Superior temporal gyrus (tissue), 1 donor: Measurements from ENCODE around the gene PPT1.
A peak's percentile ranks its signal among the peaks of the same experiment; 100 is the strongest.

ENCODE experiments used
- DNase-seq: peaks from one replicate; pipeline ENCODE4 v3.0.0-alpha.2; 2016; ENCODE audit errors: extremely low spot score

Gene PPT1

GRCh38 chr1:40096977-40097782, at the start of gene PPT1:
Gene PPT1, minus strand, starts transcription at chr1:40097252. Its CDS starts 14 bp downstream, at chr1:40097238.
- DNase-seq = peak; percentile 88

DNA sequence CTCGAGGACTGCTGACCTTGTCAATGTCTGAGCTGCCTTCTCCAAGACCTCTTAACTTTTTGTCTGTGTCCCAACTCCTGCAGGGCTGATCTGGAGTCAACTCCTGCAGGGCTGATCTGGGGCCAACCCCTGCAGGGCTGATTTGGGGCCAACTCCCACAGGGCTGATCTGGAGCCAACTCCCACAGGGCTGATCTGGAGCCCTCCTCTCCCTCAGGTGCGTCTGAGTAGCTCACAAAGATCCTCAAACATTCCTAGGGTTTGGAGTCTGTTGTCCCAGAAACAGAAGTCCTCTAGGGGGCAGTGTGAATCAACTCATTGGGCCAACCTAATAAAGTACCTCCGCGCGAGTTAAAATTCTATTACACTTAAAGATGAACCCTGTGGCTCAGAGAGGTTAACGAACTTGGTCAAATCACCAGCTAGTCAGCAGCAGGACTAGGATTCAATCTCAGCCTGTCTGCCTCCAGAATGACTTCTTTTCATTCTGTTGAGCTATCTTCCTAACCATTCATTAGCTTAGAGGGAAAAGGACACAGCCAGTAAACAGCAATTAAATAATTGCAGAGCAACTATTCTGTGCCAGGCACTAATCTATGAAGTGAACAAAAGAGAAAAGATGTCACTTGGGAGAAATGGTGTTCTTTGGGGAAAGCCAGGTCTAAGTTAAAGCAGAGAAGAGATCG, 47.0 kb upstream of the PPT1 start:
- DNase-seq = peak; percentile 87

GRCh38 chr1:40141878-40142535, 45.0 kb upstream of the PPT1 start:
- no peak for DNase-seq

GRCh38 chr1:40140211-40140973, 43.3 kb upstream of the PPT1 start:
- DNase-seq = no peak

DNA sequence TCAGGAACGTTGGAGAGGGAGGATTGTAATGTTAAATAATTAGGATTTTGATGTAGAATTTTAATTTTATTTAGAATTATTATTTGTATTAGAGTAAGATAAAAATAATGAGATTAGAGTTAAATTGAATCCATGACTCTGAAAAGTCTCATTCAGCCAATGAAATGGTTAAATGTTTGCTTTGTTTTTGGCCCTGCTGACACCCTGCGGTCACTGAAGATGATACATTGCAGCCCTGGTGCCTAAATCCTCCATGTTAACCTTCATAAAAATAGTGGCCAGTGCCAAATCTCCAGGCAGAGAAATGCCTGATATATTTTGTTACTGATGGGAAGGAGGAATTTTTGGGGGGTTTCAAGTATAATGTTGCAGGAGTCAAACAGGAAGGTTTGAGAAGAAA, 36.8 kb upstream of the PPT1 start:
- no peak for DNase-seq

GRCh38 chr1:40133312-40133665, 36.2 kb upstream of the PPT1 start:
- DNase-seq = no peak

DNA sequence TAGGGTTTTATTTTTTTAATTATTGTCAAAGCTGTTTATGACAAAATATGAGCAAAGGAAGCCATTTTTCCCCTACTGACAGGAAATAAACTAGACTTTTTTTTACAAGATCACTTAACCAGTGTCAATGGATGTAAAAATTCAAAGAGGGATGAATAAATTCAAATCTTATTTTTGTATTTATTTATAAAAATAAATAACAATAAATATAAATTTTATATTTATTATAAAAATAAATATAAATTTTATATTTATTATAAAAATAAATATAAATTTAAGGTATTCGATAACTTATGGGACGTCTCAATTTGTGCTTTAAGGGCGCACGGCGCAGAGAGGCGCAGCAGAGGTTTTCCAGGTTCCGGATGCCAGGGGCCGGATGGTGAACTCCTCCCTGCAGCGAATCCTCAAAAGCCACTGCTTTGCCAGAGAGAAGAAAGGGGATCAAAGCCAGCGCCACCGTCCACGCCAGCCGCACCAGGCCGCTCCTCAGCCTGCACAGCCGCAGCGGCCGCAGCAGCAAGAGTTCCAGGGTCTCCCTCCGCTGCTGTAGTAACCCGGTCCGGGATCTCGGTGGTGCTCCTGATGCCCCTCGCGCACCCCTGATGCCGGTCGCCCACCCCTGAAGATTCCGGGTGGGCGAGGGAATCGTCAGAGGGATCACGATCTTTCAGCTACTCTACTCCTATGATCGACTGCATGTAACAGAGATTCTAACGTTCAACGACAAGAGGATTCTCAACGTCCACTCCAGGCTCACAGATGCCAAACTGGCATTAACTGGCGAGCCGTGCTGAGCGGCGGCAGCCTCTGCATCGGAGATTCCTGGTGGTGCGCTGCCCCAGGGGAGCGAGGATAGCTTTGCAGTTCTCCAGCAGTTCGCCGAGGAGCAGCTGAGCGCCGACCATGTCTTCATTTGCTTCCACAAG, 35.6 kb upstream of the PPT1 start:
- DNase-seq = no peak

GRCh38 chr1:40130892-40131291, 33.8 kb upstream of the PPT1 start:
- DNase-seq = no peak

- no peak for DNase-seq
Observed at GRCh38 chr1:40122855-40123254, 25.8 kb upstream of the PPT1 start.

DNA sequence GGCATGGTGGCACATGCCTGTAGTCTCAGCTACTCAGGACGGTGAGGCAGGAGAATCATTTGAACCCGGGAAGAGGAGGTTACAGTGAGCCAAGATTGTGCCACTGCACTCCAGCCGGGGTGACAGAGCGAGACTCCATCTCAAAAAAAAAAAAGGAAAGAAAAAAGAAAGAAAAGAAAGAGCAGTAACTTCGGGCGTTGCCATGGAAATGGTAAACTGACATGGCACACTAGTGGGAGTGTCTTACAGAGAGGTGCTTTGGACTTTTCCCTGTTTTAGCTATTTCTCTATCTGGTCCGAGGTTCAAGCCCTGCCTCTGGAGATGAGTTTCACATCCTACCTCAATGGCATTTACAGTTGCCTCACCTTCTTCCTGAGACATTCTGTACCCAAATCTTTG, 23.1 kb upstream of the PPT1 start:
- DNase-seq = no peak

DNA sequence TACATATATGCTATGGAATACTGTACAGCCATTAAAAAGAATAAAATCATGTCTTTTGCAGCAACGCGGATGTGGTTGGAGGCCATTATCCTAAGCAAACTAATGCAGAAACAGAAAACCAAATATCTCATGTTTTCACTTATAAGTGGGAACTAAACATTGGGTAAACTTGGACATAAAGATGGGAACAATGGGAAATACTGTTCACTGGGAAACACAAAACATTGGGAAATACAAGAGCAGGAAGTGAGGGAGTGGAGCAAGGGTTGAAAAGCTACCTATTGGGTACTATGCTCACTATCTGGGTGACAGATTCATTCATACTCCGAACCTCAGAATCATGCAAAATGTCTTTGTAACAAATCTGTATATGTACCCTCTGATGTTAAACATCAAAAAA, 17.3 kb upstream of the PPT1 start:
- DNase-seq = no peak

DNA sequence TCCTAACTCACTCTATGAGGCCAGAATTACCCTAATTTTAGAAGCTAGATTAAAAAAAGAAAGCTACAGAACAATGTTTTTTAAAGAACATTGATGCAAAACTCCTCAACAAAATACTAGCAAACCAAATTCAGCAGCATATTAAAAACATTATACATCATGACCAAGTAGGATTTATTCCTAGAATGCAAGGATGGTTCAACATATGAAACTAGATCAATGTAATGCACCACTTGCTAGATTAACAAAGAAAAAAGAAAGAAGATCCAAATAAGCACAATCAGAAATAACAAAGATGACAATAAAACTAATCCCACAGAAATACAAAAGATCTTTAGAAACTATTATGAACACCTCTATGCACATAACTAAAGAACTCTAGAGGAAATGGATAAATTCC, 13.3 kb upstream of the PPT1 start:
- no peak for DNase-seq

DNA sequence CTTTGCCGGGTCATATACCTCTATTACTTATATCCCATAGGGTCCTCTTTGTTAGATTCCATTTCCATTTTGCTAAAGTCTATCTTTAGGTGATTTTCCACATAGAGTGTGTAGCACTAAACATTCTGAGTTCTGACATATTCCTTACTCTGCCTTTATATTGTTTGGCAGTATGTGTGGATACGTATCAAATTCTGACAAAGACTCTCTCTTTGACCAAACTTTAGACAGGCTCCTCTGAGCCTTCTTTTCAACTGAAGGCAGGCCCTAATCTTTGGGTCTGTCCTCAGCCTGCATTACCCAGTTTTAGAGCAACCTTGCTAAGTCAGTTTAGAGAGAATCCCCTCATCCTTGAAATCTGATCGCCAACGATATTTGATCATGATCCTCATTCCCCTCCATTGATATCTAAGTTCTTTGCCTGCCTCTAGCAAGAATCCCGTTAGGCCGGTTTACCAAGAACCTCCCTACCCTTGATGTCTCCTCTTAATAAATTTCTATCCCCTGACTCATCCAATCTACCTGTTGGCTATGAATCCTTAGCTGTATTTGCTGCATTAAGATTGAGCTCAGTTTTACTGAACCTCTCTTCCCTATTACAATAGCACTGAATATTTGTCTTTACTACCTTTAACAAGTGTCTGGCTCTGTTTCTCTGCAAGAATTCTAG, 10.4 kb upstream of the PPT1 start:
- no peak for DNase-seq

DNA sequence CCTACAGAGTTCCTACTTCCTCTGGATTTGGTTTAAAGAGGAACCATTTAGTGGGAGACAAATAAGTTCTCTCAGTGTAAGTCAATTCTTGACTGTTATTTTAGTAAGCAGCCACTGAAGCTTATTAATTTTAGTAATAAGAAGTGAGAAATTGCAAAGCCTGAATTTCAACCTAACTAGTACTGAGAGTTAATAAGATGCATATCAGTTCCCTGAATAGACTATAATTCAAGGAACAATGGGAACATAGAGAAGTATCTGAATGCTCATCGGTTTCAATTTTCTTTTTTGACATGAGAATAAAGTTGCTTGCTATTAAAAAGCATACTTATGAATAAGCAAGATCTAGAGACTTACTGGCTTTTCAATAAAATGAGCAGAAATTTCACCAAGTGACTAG, 8.0 kb upstream of the PPT1 start:
- no peak for DNase-seq

GRCh38 chr1:40102896-40103295, 5.8 kb upstream of the PPT1 start:
- no peak for DNase-seq

DNA sequence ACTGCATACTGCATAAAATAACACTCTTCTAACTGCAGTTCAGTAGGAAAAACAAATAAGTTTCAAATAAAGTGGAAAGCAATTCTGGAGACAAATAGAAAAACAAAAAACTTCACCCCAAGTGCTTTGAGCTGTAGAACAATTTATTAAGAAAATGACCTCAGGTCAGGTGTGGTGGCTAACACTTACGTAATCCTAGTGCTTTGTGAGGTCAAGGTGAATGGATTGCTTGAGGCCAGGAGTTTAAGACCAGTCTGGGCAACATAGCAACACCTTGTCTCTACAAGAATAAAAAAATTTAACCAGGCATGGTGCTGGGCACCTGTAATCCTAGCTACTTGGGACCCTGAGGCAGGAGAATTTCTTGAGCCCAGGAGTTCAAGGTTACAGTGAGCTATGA, 5.0 kb upstream of the PPT1 start:
- DNase-seq = no peak

- DNase-seq = no peak
Observed at GRCh38 chr1:40096646-40096976, 441 bp downstream of the PPT1 start.

GRCh38 chr1:40095806-40096205, 1.2 kb downstream of the PPT1 start:
- DNase-seq = no peak

DNA sequence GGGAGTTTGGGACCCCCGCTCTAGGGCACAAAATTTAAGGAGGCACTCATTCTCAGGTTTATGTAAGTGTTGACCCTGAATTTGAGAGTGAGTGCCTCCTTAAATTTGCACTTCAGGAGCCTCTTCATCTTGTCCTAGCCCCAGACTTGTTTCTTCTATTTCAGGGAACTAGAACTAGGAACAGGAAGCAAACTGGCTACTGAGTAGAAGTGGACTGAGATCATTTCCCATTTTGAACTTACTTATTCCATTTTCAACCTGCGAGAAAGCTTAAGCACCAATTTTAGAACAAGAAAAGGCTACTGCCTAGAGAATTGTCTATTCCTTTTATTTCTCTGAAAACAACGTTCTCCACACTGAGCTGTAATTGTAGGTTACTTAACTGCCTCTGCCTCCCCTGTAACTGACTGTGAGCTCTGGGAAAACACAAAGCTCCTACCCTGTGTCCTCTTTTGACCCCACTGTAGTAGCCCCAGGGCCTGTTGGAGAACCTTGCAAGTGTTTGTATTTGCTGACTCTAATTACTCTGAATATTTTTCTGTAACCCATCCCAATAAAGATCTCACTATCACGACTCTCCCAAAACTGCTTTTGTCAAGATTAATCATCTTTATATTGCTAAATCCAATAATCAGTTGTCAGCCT, 2.5 kb downstream of the PPT1 start:
- no peak for DNase-seq
